DOHH2 (cell line): Measurements from ENCODE around the gene ARID1A.

ENCODE experiments used
- CTCF ChIP-seq: fragments of 200-600 bp; sonication (generic); IDR thresholded peaks from one replicate; pipeline ENCODE4 v1.5.1; 2014; ENCODE audit warnings: antibody characterized with exemption, mild to moderate bottlenecking, low read depth, low read length; ENCODE audit not compliant: poor library complexity, severe bottlenecking
- EZH2phosphoT487 ChIP-seq: fragments of 200-600 bp; sonication (generic); IDR thresholded peaks from 2 replicates; pipeline ENCODE4 v1.6.1; 2017; ENCODE audit warnings: borderline replicate concordance, mild to moderate bottlenecking, antibody characterized with exemption, low read length, moderate library complexity, mixed read lengths

- TF ChIP-seq CTCF = no peak
- no peak for TF ChIP-seq EZH2phosphoT487
Observed at GRCh38 chr1:26728645-26729044, 32.8 kb downstream of the ARID1A start.
